WTC11 (cell line): ENCODE results near the gene KPNA2. TPM values are rescaled to one million over a fixed set of nuclear protein-coding genes. Genes with fewer than 3 reads are reported as not detected.

Source experiments
- ATAC-seq: fragments of 200-7000 bp; cut with Tn5 transposase; 2 replicates; pipeline ENCODE4 v1.10.0; 2021; ENCODE audit warnings: mild to moderate bottlenecking, moderate library complexity
- CTCF ChIA-PET: fragments of 300-600 bp; sonication (Branson Sonifier 250); formaldehyde crosslinking; loops from one replicate; lab custom pipeline; 2021; ENCODE audit warnings: antibody characterized with exemption; lab: Charles Lee
- POLR2A ChIA-PET: fragments of 350-600 bp; sonication (Branson Sonifier 250); formaldehyde crosslinking; loops from one replicate; lab custom pipeline; 2021; ENCODE audit warnings: antibody characterized with exemption; lab: Charles Lee
- DNase-seq: peaks from one replicate; pipeline ENCODE4 v3.0.0; 2021; ENCODE audit warnings: low spot score
- H3K27ac Mint-ChIP-seq: 2 replicates; pipeline ENCODE4 v1.8.0; 2021; ENCODE audit warnings: mixed read lengths
- H3K27me3 Mint-ChIP-seq: 2 replicates; pipeline ENCODE4 v1.8.0; 2021; ENCODE audit warnings: low read depth, mild to moderate bottlenecking, moderate library complexity, mixed read lengths
- H3K36me3 Mint-ChIP-seq: 2 replicates; pipeline ENCODE4 v1.8.0; 2021; ENCODE audit warnings: mixed read lengths
- H3K4me1 Mint-ChIP-seq: 2 replicates; pipeline ENCODE4 v1.8.0; 2022; ENCODE audit warnings: mixed read lengths
- H3K4me3 Mint-ChIP-seq: 2 replicates; pipeline ENCODE4 v1.8.0; 2021; ENCODE audit warnings: mild to moderate bottlenecking, moderate library complexity, mixed read lengths
- H3K9me3 Mint-ChIP-seq: 2 replicates; pipeline ENCODE4 v1.8.0; 2021; ENCODE audit warnings: mixed read lengths
- AR ChIP-seq: fragments of 250-450 bp; sonication (Bioruptor Pico); IDR thresholded peaks from 2 replicates; pipeline ENCODE4 v1.9.0; 2021; ENCODE audit warnings: mild to moderate bottlenecking
- CBFB ChIP-seq: sonication (generic); formaldehyde crosslinking; IDR thresholded peaks from 2 replicates; pipeline ENCODE4 v1.8.1; 2022; ENCODE audit warnings: mild to moderate bottlenecking, low read depth, missing genetic modification reagents
- CREB1 ChIP-seq: sonication (generic); formaldehyde crosslinking; IDR thresholded peaks from 2 replicates; pipeline ENCODE4 v1.8.0; 2023; ENCODE audit warnings: mild to moderate bottlenecking, missing genetic modification reagents
- ELF4 ChIP-seq: sonication (generic); formaldehyde crosslinking; IDR thresholded peaks from 2 replicates; pipeline ENCODE4 v1.8.1; 2022; ENCODE audit warnings: low read depth, mild to moderate bottlenecking, moderate library complexity, missing genetic modification reagents
- IRF2 ChIP-seq: sonication (generic); formaldehyde crosslinking; IDR thresholded peaks from 2 replicates; pipeline ENCODE4 v1.8.0; 2022; ENCODE audit warnings: low read depth, missing genetic modification reagents, borderline replicate concordance
- JUN ChIP-seq: sonication (generic); formaldehyde crosslinking; IDR thresholded peaks from 2 replicates; pipeline ENCODE4 v1.8.0; 2023; ENCODE audit warnings: mild to moderate bottlenecking, missing genetic modification reagents
- NFATC4 ChIP-seq: fragments of 250-450 bp; sonication (Bioruptor Pico); IDR thresholded peaks from 2 replicates; pipeline ENCODE4 v1.9.0; 2021; ENCODE audit warnings: mild to moderate bottlenecking
- OVOL2 ChIP-seq: fragments of 250-450 bp; sonication (Bioruptor Pico); IDR thresholded peaks from 2 replicates; pipeline ENCODE4 v1.9.0; 2021; ENCODE audit warnings: mild to moderate bottlenecking, borderline replicate concordance
- PRRX2 ChIP-seq: fragments of 250-450 bp; sonication (Bioruptor Pico); IDR thresholded peaks from 2 replicates; pipeline ENCODE4 v1.8.0; 2021; ENCODE audit warnings: mild to moderate bottlenecking
- USF1 ChIP-seq: sonication (generic); formaldehyde crosslinking; IDR thresholded peaks from 2 replicates; pipeline ENCODE4 v1.8.0; 2022; ENCODE audit warnings: mild to moderate bottlenecking, missing genetic modification reagents
- ZNF121 ChIP-seq: sonication (generic); formaldehyde crosslinking; IDR thresholded peaks from 2 replicates; pipeline ENCODE4 v1.8.0; 2023; ENCODE audit warnings: missing genetic modification reagents
- ZNF317 ChIP-seq: sonication (generic); formaldehyde crosslinking; IDR thresholded peaks from 2 replicates; pipeline ENCODE4 v1.8.1; 2023; ENCODE audit warnings: low read depth, mild to moderate bottlenecking, moderate library complexity, missing genetic modification reagents, borderline replicate concordance
- ZNF416 ChIP-seq: fragments of 250-450 bp; sonication (Bioruptor Pico); IDR thresholded peaks from 2 replicates; pipeline ENCODE4 v1.9.0; 2021; ENCODE audit warnings: mild to moderate bottlenecking, inconsistent platforms
- ZNF532 ChIP-seq: fragments of 250-450 bp; sonication (Bioruptor Pico); IDR thresholded peaks from 2 replicates; pipeline ENCODE4 v1.9.0; 2021; ENCODE audit warnings: mild to moderate bottlenecking, borderline replicate concordance
- ZNF671 ChIP-seq: fragments of 250-450 bp; sonication (Bioruptor Pico); IDR thresholded peaks from 2 replicates; pipeline ENCODE4 v1.8.0; 2021; ENCODE audit warnings: mild to moderate bottlenecking
- total RNA-seq: library from RNA; stranded (reverse); gene quantifications from 3 replicates; pipeline ENCODE4 v1.2.3, GENCODE V29; 2021
- TF ChIP-seq, protein P1 (sequence below): sonication (generic); formaldehyde crosslinking; IDR thresholded peaks from 2 replicates; pipeline ENCODE4 v1.8.1; 2023; ENCODE audit warnings: mild to moderate bottlenecking, missing genetic modification reagents, moderate library complexity
- TF ChIP-seq, protein P2 (sequence below): sonication (generic); formaldehyde crosslinking; conservative IDR thresholded peaks from 2 replicates; pipeline ENCODE4 v1.8.1; 2022; ENCODE audit warnings: mild to moderate bottlenecking, missing genetic modification reagents
- TF ChIP-seq, protein P3 (sequence below): fragments of 250-450 bp; sonication (Bioruptor Pico); conservative IDR thresholded peaks from 2 replicates; pipeline ENCODE4 v1.9.0; 2021; ENCODE audit warnings: mild to moderate bottlenecking
- TF ChIP-seq, protein P4 (sequence below): fragments of 250-450 bp; sonication (Bioruptor Pico); IDR thresholded peaks from 2 replicates; pipeline ENCODE4 v1.9.0; 2021; ENCODE audit warnings: moderate library complexity, mild to moderate bottlenecking, inconsistent platforms, borderline replicate concordance

KPNA2 gene
- total RNA-seq, 1 experiment from 2014 or later = 466 TPM

DNA sequence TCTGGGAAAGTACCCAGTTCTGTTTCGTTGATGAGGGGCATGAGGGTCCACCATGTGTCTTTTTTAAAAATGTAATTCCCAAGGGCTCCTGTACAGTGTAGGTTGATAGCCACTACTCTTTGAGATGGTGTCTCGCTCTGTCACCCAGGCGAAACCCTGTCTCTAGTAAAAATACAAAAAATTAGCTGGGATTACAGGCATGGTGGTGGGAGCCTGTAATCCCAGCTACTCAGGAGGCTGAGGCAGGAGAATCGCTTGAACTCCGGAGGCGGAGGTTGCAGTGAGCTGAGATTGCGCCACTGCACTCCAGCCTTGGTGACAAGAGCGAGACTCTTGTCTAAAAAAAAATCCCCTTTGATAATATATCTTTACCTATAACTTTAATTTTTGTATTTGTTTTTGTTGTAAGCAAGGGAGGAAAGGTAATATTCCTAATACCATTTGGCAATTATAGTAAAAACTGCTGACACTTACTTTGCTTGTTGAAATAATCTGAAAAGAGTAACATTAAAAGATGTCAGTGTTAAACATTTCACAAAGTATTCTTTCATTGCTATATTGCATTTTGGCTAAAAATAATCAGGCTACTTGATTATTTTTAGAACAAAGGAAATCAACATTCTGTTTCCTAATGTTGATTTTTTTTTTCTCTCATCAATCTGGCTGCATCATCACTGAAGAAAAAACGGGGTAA lies 11.8 kb downstream of the KPNA2 start:
- TF ChIP-seq, protein P1, sequence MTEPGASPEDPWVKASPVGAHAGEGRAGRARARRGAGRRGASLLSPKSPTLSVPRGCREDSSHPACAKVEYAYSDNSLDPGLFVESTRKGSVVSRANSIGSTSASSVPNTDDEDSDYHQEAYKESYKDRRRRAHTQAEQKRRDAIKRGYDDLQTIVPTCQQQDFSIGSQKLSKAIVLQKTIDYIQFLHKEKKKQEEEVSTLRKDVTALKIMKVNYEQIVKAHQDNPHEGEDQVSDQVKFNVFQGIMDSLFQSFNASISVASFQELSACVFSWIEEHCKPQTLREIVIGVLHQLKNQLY (CRISPR knock-in tag) = no peak
- TF ChIP-seq ZNF416 (CRISPR knock-in tag) = peak; percentile 14; the same call in 1 of the 2 replicates
- TF ChIP-seq CREB1 (CRISPR knock-in tag) = no peak
- TF ChIP-seq ELF4 (CRISPR knock-in tag) = no peak
- peak; percentile 46; the same call in 1 of the 2 replicates for TF ChIP-seq PRRX2
- no peak for TF ChIP-seq USF1 (CRISPR knock-in tag)
- no peak for TF ChIP-seq ZNF121 (CRISPR knock-in tag)
- peak; percentile 24; the same call in 1 of the 2 replicates for TF ChIP-seq NFATC4 (CRISPR knock-in tag)
- no peak for TF ChIP-seq IRF2 (CRISPR knock-in tag)
- TF ChIP-seq, protein P2, sequence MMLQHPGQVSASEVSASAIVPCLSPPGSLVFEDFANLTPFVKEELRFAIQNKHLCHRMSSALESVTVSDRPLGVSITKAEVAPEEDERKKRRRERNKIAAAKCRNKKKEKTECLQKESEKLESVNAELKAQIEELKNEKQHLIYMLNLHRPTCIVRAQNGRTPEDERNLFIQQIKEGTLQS (CRISPR knock-in tag) = no peak
- peak; percentile 76; the same call in 1 of the 2 replicates for TF ChIP-seq AR (CRISPR knock-in tag)
- TF ChIP-seq, protein P3, sequence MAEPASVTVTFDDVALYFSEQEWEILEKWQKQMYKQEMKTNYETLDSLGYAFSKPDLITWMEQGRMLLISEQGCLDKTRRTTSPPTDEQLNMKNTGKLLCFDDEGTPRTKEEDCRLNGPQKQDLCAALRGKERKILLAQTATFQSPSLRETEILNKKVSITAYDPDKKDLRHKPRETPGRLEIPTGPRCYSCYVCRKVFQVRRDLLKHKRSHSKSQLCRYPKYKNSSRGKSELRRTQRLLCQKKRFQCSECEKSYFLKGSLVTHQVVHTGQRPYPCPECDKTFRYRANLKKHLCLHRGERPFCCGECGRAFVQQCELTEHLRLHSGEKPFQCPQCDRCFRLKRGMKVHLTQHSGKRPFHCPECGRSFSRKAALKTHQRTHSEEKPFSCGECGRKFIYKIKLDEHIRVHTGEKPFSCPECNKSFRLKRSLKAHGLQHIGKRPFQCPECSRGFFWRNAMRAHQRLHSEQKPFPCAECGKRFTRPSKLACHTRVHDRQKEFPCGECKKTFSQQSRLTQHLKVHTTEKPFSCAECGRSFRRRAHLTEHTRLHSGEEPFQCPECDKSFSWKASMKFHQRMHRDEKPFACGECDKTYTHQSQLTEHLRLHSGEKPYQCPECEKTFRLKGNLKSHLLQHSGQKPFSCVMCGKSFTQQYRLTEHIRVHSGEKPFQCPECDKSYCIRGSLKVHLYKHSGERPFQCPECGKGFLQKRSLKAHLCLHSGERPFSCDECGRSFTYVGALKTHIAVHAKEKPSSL (CRISPR knock-in tag) = peak; percentile 67; the same call in 1 of the 2 replicates
- no peak for TF ChIP-seq CBFB
- TF ChIP-seq, protein P4, sequence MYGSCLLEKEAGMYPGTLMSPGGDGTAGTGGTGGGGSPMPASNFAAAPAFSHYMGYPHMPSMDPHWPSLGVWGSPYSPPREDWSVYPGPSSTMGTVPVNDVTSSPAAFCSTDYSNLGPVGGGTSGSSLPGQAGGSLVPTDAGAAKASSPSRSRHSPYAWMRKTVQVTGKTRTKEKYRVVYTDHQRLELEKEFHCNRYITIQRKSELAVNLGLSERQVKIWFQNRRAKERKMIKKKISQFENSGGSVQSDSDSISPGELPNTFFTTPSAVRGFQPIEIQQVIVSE (CRISPR knock-in tag) = no peak
- no peak for TF ChIP-seq JUN (CRISPR knock-in tag)
- no peak for TF ChIP-seq ZNF317 (CRISPR knock-in tag)
- TF ChIP-seq OVOL2 (CRISPR knock-in tag) = no peak
- peak; percentile 14; the same call in 1 of the 2 replicates for TF ChIP-seq ZNF671 (CRISPR knock-in tag)
- peak; percentile 18; the same call in 1 of the 2 replicates for TF ChIP-seq ZNF532 (CRISPR knock-in tag)
- no peak for ATAC-seq
- POLR2A ChIA-PET = interaction anchor here (2.2 kb wide), 1 partner anchor 11 kb away, joined by 7 read pairs; the partner anchor contains the start of gene KPNA2
- Mint-ChIP-seq H3K4me1 (peaks cover 3% of the 10 kb centered on the region), H3K27me3 (no peaks in the 10 kb centered on the region), H3K9me3 (peaks cover 3% of the 10 kb centered on the region), H3K4me3 (no peak overlapping the region), H3K36me3 (peaks cover 52% of the 10 kb centered on the region), H3K27ac (peak overlapping the region; percentile 11; the same call in 1 of the 2 replicates)
- CTCF ChIA-PET = no interaction called here
- DNase-seq = no peak
